NCI-H2196 treated with DMSO at 0.1 percent for 48 hours (cell line): ENCODE data around the gene DNAAF8.

Source experiments
- DNase-seq: peaks from one replicate; lab custom pipeline; 2025; ENCODE audit not compliant: unreplicated experiment; lab: John Stamatoyannopoulos, UW

Gene DNAAF8

GRCh38 chr16:4750896-4751295, 16.6 kb downstream of the DNAAF8 start:
- no peak for DNase-seq

GRCh38 chr16:4752351-4753100, 18.2 kb downstream of the DNAAF8 start:
- no peak for DNase-seq

- no peak for DNase-seq
These were observed 18.9 kb downstream of the DNAAF8 start for GRCh38 chr16:4753227-4753626.

- no peak for DNase-seq
These were observed 20.5 kb downstream of the DNAAF8 start for GRCh38 chr16:4754865-4755264.

GRCh38 chr16:4755687-4756086, 21.4 kb downstream of the DNAAF8 start:
- no peak for DNase-seq

- no peak for DNase-seq
These were observed 26.0 kb downstream of the DNAAF8 start for GRCh38 chr16:4760221-4760910.

GRCh38 chr16:4762205-4762604, 27.9 kb downstream of the DNAAF8 start:
- no peak for DNase-seq

GRCh38 chr16:4763791-4764190, 29.5 kb downstream of the DNAAF8 start:
- DNase-seq, result no peak

GRCh38 chr16:4765511-4766474, 31.5 kb downstream of the DNAAF8 start:
- DNase-seq, result no peak

GRCh38 chr16:4766875-4767628, 32.7 kb downstream of the DNAAF8 start, which contains the start of gene ZNF500:
TSS of gene ZNF500 (minus strand) at chr16:4767162. CDS start at chr16:4765978, 1,184 bp downstream.
- DNase-seq, result peak; percentile 91

GRCh38 chr16:4767872-4768548, 33.7 kb downstream of the DNAAF8 start:
- DNase-seq, result no peak

- peak; percentile 91 for DNase-seq
These were observed 34.4 kb downstream of the DNAAF8 start for GRCh38 chr16:4768549-4769305.

- DNase-seq, result no peak
These were observed 34.9 kb downstream of the DNAAF8 start for GRCh38 chr16:4769306-4769638.

- DNase-seq, result no peak
These were observed 37.3 kb downstream of the DNAAF8 start for GRCh38 chr16:4771646-4772045.

GRCh38 chr16:4772351-4772750, 38.0 kb downstream of the DNAAF8 start:
- DNase-seq, result no peak

- DNase-seq, result no peak
These were observed 40.7 kb downstream of the DNAAF8 start for GRCh38 chr16:4775005-4775404.

- no peak for DNase-seq
These were observed 41.9 kb downstream of the DNAAF8 start for GRCh38 chr16:4776141-4776705.

- DNase-seq, result no peak
These were observed 43.2 kb downstream of the DNAAF8 start for GRCh38 chr16:4777339-4778049.

GRCh38 chr16:4778050-4778392, 43.7 kb downstream of the DNAAF8 start:
- no peak for DNase-seq
